ENCODE data around the gene SLC1A3.

SLC1A3 gene

GRCh38 chr5:36685631-36686288, 79.4 kb downstream of the SLC1A3 start:
- no peak for DNase-seq (ENCODE audit: low spot score)

GRCh38 chr5:36686881-36687280, 80.5 kb downstream of the SLC1A3 start:
- no peak for DNase-seq (ENCODE audit: low spot score)

GRCh38 chr5:36688722-36689121, 82.3 kb downstream of the SLC1A3 start:
- peak; percentile 7 for DNase-seq (ENCODE audit: low spot score)

- peak; percentile 32 for DNase-seq (ENCODE audit: low spot score)
Observed at GRCh38 chr5:36689225-36689624, 82.8 kb downstream of the SLC1A3 start.

- peak; percentile 79 for DNase-seq (ENCODE audit: low spot score)
Observed at GRCh38 chr5:36690041-36690961, 83.9 kb downstream of the SLC1A3 start.

GRCh38 chr5:36691226-36691625, 84.8 kb downstream of the SLC1A3 start:
- no peak for DNase-seq (ENCODE audit: low spot score)

- DNase-seq (ENCODE audit: low spot score): peak; percentile 6
Observed at GRCh38 chr5:36691696-36692371, 85.4 kb downstream of the SLC1A3 start.

GRCh38 chr5:36692791-36693763, 86.7 kb downstream of the SLC1A3 start:
- DNase-seq (ENCODE audit: low spot score): peak; percentile 78

GRCh38 chr5:36694351-36694750, 87.9 kb downstream of the SLC1A3 start:
- no peak for DNase-seq (ENCODE audit: low spot score)

GRCh38 chr5:36696059-36696673, 89.8 kb downstream of the SLC1A3 start:
- DNase-seq (ENCODE audit: low spot score): peak; percentile 56

GRCh38 chr5:36698031-36698430, 91.6 kb downstream of the SLC1A3 start:
- DNase-seq (ENCODE audit: low spot score): no peak

GRCh38 chr5:36701085-36701698, 94.8 kb downstream of the SLC1A3 start:
- DNase-seq (ENCODE audit: low spot score): no peak

- no peak for DNase-seq (ENCODE audit: low spot score)
Observed at GRCh38 chr5:36703245-36703860, 96.9 kb downstream of the SLC1A3 start.

- no peak for DNase-seq (ENCODE audit: low spot score)
Observed at GRCh38 chr5:36704131-36704530, 97.7 kb downstream of the SLC1A3 start.

GRCh38 chr5:36705055-36705454, 98.6 kb downstream of the SLC1A3 start:
- no peak for DNase-seq (ENCODE audit: low spot score)

GRCh38 chr5:36706662-36707061, 100.3 kb downstream of the SLC1A3 start:
- DNase-seq (ENCODE audit: low spot score): no peak

- DNase-seq (ENCODE audit: low spot score): no peak
Observed at GRCh38 chr5:36708996-36709395, 102.6 kb downstream of the SLC1A3 start.

GRCh38 chr5:36710039-36710438, 103.6 kb downstream of the SLC1A3 start:
- DNase-seq (ENCODE audit: low spot score): no peak

GRCh38 chr5:36712706-36713105, 106.3 kb downstream of the SLC1A3 start:
- no peak for DNase-seq (ENCODE audit: low spot score)

- no peak for DNase-seq (ENCODE audit: low spot score)
Observed at GRCh38 chr5:36713541-36713940, 107.1 kb downstream of the SLC1A3 start.
